ENCODE measurements around the gene HERC4.

The HERC4 gene

GRCh38 chr10:67935223-67935622 is 139.9 kb downstream of the HERC4 start:
- Histone ChIP-seq H3K4me1 (ENCODE audit: control insufficient read depth in 1 of 2, insufficient read depth in 2 of 2, low read length in 2 of 2) (no peaks in the 10 kb centered on the region), H3K9me3 (ENCODE audit: control insufficient read depth in 1 of 2, low read length in 2 of 2) (no peaks in the 10 kb centered on the region), H3K36me3 (ENCODE audit: control insufficient read depth in 1 of 2, insufficient read depth in 2 of 2, low read length in 2 of 2) (peaks cover 6 to 41% of the 10 kb centered on the region in 2 donors)

GRCh38 chr10:67934336-67934735 is 140.7 kb downstream of the HERC4 start:
- Histone ChIP-seq H3K9me3 (ENCODE audit: control insufficient read depth in 1 of 2, low read length in 2 of 2) (no peaks in the 10 kb centered on the region), H3K36me3 (ENCODE audit: control insufficient read depth in 1 of 2, insufficient read depth in 2 of 2, low read length in 2 of 2) (peaks cover 6 to 41% of the 10 kb centered on the region in 2 donors), H3K27me3 (ENCODE audit: control insufficient read depth in 1 of 2, insufficient read depth in 2 of 2, low read length in 2 of 2) (no peaks in the 10 kb centered on the region), H3K27ac (ENCODE audit: low read depth, low read length) (no peak overlapping the region), H3K4me3 (ENCODE audit: low read depth in 1 of 2, low read length in 2 of 2) (no peak overlapping the region), H3K9ac (ENCODE audit: low read depth in 1 of 2, low read length in 2 of 2) (no peak overlapping the region), H3K4me1 (ENCODE audit: control insufficient read depth in 1 of 2, insufficient read depth in 2 of 2, low read length in 2 of 2) (no peaks in the 10 kb centered on the region)

More at GRCh38 chr10:67935223-67935622, 139.9 kb downstream of the HERC4 start:
- no peak overlapping the region for H3K9ac ChIP-seq (ENCODE audit: low read depth in 1 of 2, low read length in 2 of 2)
- no peak overlapping the region for H3K27ac ChIP-seq (ENCODE audit: low read depth, low read length)
- H3K4me3 ChIP-seq (ENCODE audit: low read depth in 1 of 2, low read length in 2 of 2), result no peak overlapping the region
- H3K27me3 ChIP-seq (ENCODE audit: control insufficient read depth in 1 of 2, insufficient read depth in 2 of 2, low read length in 2 of 2), result no peaks in the 10 kb centered on the region

- no peak overlapping the region for H3K9ac ChIP-seq (ENCODE audit: low read depth in 1 of 2, low read length in 2 of 2)
- no peaks in the 10 kb centered on the region for H3K4me1 ChIP-seq (ENCODE audit: control insufficient read depth in 1 of 2, insufficient read depth in 2 of 2, low read length in 2 of 2)
- no peak overlapping the region for H3K27ac ChIP-seq (ENCODE audit: low read depth, low read length)
- H3K36me3 ChIP-seq (ENCODE audit: control insufficient read depth in 1 of 2, insufficient read depth in 2 of 2, low read length in 2 of 2), result peaks cover 6 to 43% of the 10 kb centered on the region in 2 donors
- no peak overlapping the region for H3K4me3 ChIP-seq (ENCODE audit: low read depth in 1 of 2, low read length in 2 of 2)
- H3K27me3 ChIP-seq (ENCODE audit: control insufficient read depth in 1 of 2, insufficient read depth in 2 of 2, low read length in 2 of 2), result no peaks in the 10 kb centered on the region
- no peaks in the 10 kb centered on the region for H3K9me3 ChIP-seq (ENCODE audit: control insufficient read depth in 1 of 2, low read length in 2 of 2)
These were observed 141.9 kb downstream of the HERC4 start for GRCh38 chr10:67933199-67933598.

GRCh38 chr10:67926951-67927350 is 148.1 kb downstream of the HERC4 start:
- no peak overlapping the region for H3K9ac ChIP-seq (ENCODE audit: low read depth in 1 of 2, low read length in 2 of 2)
- no peak overlapping the region for H3K4me3 ChIP-seq (ENCODE audit: low read depth in 1 of 2, low read length in 2 of 2)
- H3K36me3 ChIP-seq (ENCODE audit: control insufficient read depth in 1 of 2, insufficient read depth in 2 of 2, low read length in 2 of 2), result peaks cover 11 to 35% of the 10 kb centered on the region in 2 donors

GRCh38 chr10:67925449-67926005 is 149.6 kb downstream of the HERC4 start:
- H3K9ac ChIP-seq (ENCODE audit: low read depth in 1 of 2, low read length in 2 of 2), result no peak overlapping the region

More at GRCh38 chr10:67926951-67927350, 148.1 kb downstream of the HERC4 start:
- Histone ChIP-seq H3K9me3 (ENCODE audit: control insufficient read depth in 1 of 2, low read length in 2 of 2) (no peaks in the 10 kb centered on the region), H3K27ac (ENCODE audit: low read depth, low read length) (no peak overlapping the region), H3K4me1 (ENCODE audit: control insufficient read depth in 1 of 2, insufficient read depth in 2 of 2, low read length in 2 of 2) (no peaks in the 10 kb centered on the region), H3K27me3 (ENCODE audit: control insufficient read depth in 1 of 2, insufficient read depth in 2 of 2, low read length in 2 of 2) (no peaks in the 10 kb centered on the region)

GRCh38 chr10:67924136-67924535 is 150.9 kb downstream of the HERC4 start:
- Histone ChIP-seq H3K27me3 (ENCODE audit: control insufficient read depth in 1 of 2, insufficient read depth in 2 of 2, low read length in 2 of 2) (no peaks in the 10 kb centered on the region), H3K4me1 (ENCODE audit: control insufficient read depth in 1 of 2, insufficient read depth in 2 of 2, low read length in 2 of 2) (no peaks in the 10 kb centered on the region), H3K9ac (ENCODE audit: low read depth in 1 of 2, low read length in 2 of 2) (no peak overlapping the region), H3K4me3 (ENCODE audit: low read depth in 1 of 2, low read length in 2 of 2) (no peak overlapping the region), H3K36me3 (ENCODE audit: control insufficient read depth in 1 of 2, insufficient read depth in 2 of 2, low read length in 2 of 2) (peaks cover 16 to 25% of the 10 kb centered on the region in 2 donors), H3K9me3 (ENCODE audit: control insufficient read depth in 1 of 2, low read length in 2 of 2) (no peaks in the 10 kb centered on the region), H3K27ac (ENCODE audit: low read depth, low read length) (no peak overlapping the region)

More at GRCh38 chr10:67925449-67926005, 149.6 kb downstream of the HERC4 start:
- Histone ChIP-seq H3K36me3 (ENCODE audit: control insufficient read depth in 1 of 2, insufficient read depth in 2 of 2, low read length in 2 of 2) (peaks cover 11 to 29% of the 10 kb centered on the region in 2 donors), H3K4me1 (ENCODE audit: control insufficient read depth in 1 of 2, insufficient read depth in 2 of 2, low read length in 2 of 2) (no peaks in the 10 kb centered on the region), H3K27ac (ENCODE audit: low read depth, low read length) (no peak overlapping the region), H3K9me3 (ENCODE audit: control insufficient read depth in 1 of 2, low read length in 2 of 2) (no peaks in the 10 kb centered on the region), H3K27me3 (ENCODE audit: control insufficient read depth in 1 of 2, insufficient read depth in 2 of 2, low read length in 2 of 2) (no peaks in the 10 kb centered on the region), H3K4me3 (ENCODE audit: low read depth in 1 of 2, low read length in 2 of 2) (no peak overlapping the region)

- Histone ChIP-seq H3K27me3 (ENCODE audit: control insufficient read depth in 1 of 2, insufficient read depth in 2 of 2, low read length in 2 of 2) (no peaks in the 10 kb centered on the region), H3K9me3 (ENCODE audit: control insufficient read depth in 1 of 2, low read length in 2 of 2) (no peaks in the 10 kb centered on the region), H3K4me1 (ENCODE audit: control insufficient read depth in 1 of 2, insufficient read depth in 2 of 2, low read length in 2 of 2) (no peaks in the 10 kb centered on the region), H3K4me3 (ENCODE audit: low read depth in 1 of 2, low read length in 2 of 2) (no peak overlapping the region), H3K27ac (ENCODE audit: low read depth, low read length) (no peak overlapping the region), H3K9ac (ENCODE audit: low read depth in 1 of 2, low read length in 2 of 2) (no peak overlapping the region), H3K36me3 (ENCODE audit: control insufficient read depth in 1 of 2, insufficient read depth in 2 of 2, low read length in 2 of 2) (peaks cover 16 to 27% of the 10 kb centered on the region in 2 donors)
These were observed 151.5 kb downstream of the HERC4 start for GRCh38 chr10:67923551-67923950.

- Histone ChIP-seq H3K9me3 (ENCODE audit: control insufficient read depth in 1 of 2, low read length in 2 of 2) (no peaks in the 10 kb centered on the region), H3K4me1 (ENCODE audit: control insufficient read depth in 1 of 2, insufficient read depth in 2 of 2, low read length in 2 of 2) (no peaks in the 10 kb centered on the region), H3K4me3 (ENCODE audit: low read depth in 1 of 2, low read length in 2 of 2) (no peak overlapping the region), H3K9ac (ENCODE audit: low read depth in 1 of 2, low read length in 2 of 2) (no peak overlapping the region), H3K27ac (ENCODE audit: low read depth, low read length) (no peak overlapping the region), H3K36me3 (ENCODE audit: control insufficient read depth in 1 of 2, insufficient read depth in 2 of 2, low read length in 2 of 2) (peaks cover 20 to 24% of the 10 kb centered on the region in 2 donors), H3K27me3 (ENCODE audit: control insufficient read depth in 1 of 2, insufficient read depth in 2 of 2, low read length in 2 of 2) (no peaks in the 10 kb centered on the region)
These were observed 154.0 kb downstream of the HERC4 start for GRCh38 chr10:67921065-67921464.

GRCh38 chr10:67917679-67918078 is 157.4 kb downstream of the HERC4 start:
- no peaks in the 10 kb centered on the region for H3K9me3 ChIP-seq (ENCODE audit: control insufficient read depth in 1 of 2, low read length in 2 of 2)
- H3K4me3 ChIP-seq (ENCODE audit: low read depth in 1 of 2, low read length in 2 of 2), result no peak overlapping the region
- no peak overlapping the region for H3K9ac ChIP-seq (ENCODE audit: low read depth in 1 of 2, low read length in 2 of 2)
- peaks cover 30 to 42% of the 10 kb centered on the region in 2 donors for H3K36me3 ChIP-seq (ENCODE audit: control insufficient read depth in 1 of 2, insufficient read depth in 2 of 2, low read length in 2 of 2)
- H3K27ac ChIP-seq (ENCODE audit: low read depth, low read length), result no peak overlapping the region
- no peaks in the 10 kb centered on the region for H3K27me3 ChIP-seq (ENCODE audit: control insufficient read depth in 1 of 2, insufficient read depth in 2 of 2, low read length in 2 of 2)
- H3K4me1 ChIP-seq (ENCODE audit: control insufficient read depth in 1 of 2, insufficient read depth in 2 of 2, low read length in 2 of 2), result no peaks in the 10 kb centered on the region

GRCh38 chr10:67917169-67917568 is 157.9 kb downstream of the HERC4 start:
- H3K4me3 ChIP-seq (ENCODE audit: low read depth in 1 of 2, low read length in 2 of 2), result no peak overlapping the region
- H3K4me1 ChIP-seq (ENCODE audit: control insufficient read depth in 1 of 2, insufficient read depth in 2 of 2, low read length in 2 of 2), result no peaks in the 10 kb centered on the region
- peaks cover 33 to 47% of the 10 kb centered on the region in 2 donors for H3K36me3 ChIP-seq (ENCODE audit: control insufficient read depth in 1 of 2, insufficient read depth in 2 of 2, low read length in 2 of 2)
- no peaks in the 10 kb centered on the region for H3K27me3 ChIP-seq (ENCODE audit: control insufficient read depth in 1 of 2, insufficient read depth in 2 of 2, low read length in 2 of 2)
- no peak overlapping the region for H3K9ac ChIP-seq (ENCODE audit: low read depth in 1 of 2, low read length in 2 of 2)
- no peak overlapping the region for H3K27ac ChIP-seq (ENCODE audit: low read depth, low read length)
- H3K9me3 ChIP-seq (ENCODE audit: control insufficient read depth in 1 of 2, low read length in 2 of 2), result no peaks in the 10 kb centered on the region

All from duodenal mucosa (tissue), 2 donors.